GM10266 (cell line): ENCODE measurements around the gene PRKCH.
A peak's percentile ranks its signal among the peaks of the same experiment; 100 is the strongest.

ENCODE experiments used
- DNase-seq: peaks from one replicate; pipeline ENCODE4 v3.0.0; 2012; ENCODE audit errors: extremely low spot score
- TF ChIP-seq, protein P1 (sequence below): IDR thresholded peaks from 2 replicates; pipeline ENCODE4 v1.5.1; 2012; ENCODE audit warnings: mild to moderate bottlenecking, low read depth; ENCODE audit not compliant: control insufficient read depth, insufficient read depth; ENCODE audit errors: missing control alignments

Gene PRKCH

DNA sequence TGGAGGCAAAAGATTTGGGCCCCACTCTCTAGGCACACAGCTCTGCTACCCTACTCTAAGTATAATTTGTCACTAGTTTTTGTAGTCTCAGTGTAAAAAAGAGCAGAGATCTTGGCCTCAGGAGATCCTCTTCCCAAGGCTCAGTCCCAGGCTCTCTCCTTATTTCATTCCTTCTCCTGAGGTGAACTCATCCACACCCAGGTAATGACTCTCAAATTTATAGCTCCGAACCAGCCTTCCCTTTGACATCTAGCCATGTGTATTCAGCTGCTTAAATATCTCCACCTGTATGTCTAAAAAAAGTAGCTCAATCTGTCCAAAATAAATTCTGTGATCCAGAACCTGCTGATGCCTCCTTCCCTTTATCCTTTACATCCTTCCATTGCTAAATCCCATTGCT, 200.4 kb downstream of the PRKCH start:
- no peak for DNase-seq
- TF ChIP-seq, protein P1, sequence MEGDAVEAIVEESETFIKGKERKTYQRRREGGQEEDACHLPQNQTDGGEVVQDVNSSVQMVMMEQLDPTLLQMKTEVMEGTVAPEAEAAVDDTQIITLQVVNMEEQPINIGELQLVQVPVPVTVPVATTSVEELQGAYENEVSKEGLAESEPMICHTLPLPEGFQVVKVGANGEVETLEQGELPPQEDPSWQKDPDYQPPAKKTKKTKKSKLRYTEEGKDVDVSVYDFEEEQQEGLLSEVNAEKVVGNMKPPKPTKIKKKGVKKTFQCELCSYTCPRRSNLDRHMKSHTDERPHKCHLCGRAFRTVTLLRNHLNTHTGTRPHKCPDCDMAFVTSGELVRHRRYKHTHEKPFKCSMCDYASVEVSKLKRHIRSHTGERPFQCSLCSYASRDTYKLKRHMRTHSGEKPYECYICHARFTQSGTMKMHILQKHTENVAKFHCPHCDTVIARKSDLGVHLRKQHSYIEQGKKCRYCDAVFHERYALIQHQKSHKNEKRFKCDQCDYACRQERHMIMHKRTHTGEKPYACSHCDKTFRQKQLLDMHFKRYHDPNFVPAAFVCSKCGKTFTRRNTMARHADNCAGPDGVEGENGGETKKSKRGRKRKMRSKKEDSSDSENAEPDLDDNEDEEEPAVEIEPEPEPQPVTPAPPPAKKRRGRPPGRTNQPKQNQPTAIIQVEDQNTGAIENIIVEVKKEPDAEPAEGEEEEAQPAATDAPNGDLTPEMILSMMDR = no peak

DNA sequence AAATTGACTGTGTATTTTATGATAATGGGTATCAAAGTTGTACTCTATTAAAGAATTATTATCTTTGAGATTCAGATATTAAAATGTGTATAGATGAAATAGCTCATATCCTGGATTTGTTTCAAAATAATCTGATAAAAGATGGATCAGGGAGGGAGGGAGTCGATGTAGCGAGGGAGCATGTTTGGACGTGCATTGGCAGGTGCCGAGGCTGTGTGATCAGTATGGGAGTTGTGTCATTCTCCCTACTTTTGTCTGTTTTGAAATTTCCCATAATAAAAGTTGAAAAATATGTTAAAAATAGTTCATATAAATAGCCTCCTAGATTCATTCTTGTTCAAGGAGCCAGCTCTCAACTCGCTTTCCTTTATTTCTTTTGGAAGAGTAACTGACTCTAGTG, 202.4 kb downstream of the PRKCH start:
- TF ChIP-seq, protein P1 = no peak
- DNase-seq = no peak

DNA sequence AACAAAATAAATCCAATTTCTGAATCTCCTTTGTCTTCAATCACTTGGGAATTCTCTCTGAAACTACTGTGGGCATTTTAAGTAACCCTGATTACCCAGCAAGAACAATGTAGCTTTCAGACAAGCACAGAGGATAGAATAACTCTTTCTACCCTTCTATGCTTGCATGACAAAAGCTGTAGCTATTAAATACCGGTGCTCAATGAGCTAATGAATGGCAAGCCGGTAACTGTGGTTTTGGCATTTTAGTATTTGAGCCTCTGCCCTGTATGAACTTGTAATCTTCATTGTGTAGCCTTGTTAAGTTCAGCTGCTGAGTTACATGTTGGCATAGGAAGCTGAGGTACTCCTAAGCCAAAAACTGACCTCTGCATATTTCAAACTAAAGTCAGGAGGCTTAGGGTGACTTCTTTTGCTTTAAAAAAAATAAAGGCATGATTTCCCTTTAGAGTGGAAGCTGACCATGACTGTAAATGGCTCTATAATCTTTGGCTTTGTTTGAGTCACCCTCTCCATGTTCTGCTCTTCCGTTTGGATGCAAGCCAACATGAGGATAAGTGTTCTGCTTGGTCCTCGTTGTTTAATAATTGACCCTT, 202.9 kb downstream of the PRKCH start:
- TF ChIP-seq, protein P1 = no peak
- no peak for DNase-seq

DNA sequence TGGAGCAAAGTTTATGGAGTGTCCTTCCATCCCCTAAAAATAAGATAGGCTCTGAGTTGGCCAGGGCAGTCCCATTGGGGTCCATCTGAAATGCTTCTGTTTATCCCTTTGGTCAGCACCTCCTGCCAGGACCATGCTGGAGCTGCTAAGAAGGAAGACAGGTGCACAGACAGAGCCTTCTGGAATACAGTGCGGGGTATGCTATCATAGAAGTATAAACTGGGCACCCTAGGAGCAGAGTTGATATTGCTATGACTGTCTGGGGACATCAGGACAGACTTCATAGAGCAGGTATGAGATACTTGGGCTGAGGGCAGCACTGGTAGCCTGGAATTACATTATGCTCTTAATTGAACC, 203.5 kb downstream of the PRKCH start:
- DNase-seq = no peak
- TF ChIP-seq, protein P1 = no peak

DNA sequence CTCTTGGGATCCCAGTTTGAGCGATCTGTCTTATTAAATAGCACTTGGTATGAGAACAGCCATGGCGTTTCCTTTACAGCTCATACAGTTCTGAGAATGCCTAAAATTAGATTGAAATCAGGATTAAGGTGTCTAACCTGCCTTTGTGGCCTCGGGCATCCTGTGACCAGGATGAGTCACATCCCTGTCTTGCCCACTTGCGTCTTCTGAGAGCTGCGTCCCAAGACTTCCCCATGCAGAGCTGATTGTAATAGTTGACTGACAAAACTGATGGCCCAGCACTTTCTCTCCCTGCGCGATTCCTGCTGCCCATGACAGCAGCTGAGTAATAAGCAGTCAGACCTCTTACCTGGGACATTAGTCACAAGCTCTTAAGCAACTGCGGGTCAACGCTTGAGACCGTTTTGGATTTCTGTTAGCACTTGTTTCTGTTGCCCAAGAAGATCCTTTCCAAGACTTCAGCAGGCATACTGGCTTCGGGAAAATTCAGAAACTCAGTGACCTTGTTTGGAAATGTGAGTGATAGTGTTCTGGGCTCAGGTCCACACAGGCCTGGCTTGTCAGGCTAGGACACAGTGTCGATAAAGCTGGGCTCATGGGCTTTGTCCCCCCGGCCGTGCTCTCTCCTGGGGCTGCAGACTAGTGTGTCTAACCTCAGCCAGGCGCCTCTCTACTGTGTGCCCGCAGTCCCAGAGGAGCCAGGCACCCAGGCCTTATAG, 204.1 kb downstream of the PRKCH start:
- peak; percentile 29 for DNase-seq
- TF ChIP-seq, protein P1 = no peak

DNA sequence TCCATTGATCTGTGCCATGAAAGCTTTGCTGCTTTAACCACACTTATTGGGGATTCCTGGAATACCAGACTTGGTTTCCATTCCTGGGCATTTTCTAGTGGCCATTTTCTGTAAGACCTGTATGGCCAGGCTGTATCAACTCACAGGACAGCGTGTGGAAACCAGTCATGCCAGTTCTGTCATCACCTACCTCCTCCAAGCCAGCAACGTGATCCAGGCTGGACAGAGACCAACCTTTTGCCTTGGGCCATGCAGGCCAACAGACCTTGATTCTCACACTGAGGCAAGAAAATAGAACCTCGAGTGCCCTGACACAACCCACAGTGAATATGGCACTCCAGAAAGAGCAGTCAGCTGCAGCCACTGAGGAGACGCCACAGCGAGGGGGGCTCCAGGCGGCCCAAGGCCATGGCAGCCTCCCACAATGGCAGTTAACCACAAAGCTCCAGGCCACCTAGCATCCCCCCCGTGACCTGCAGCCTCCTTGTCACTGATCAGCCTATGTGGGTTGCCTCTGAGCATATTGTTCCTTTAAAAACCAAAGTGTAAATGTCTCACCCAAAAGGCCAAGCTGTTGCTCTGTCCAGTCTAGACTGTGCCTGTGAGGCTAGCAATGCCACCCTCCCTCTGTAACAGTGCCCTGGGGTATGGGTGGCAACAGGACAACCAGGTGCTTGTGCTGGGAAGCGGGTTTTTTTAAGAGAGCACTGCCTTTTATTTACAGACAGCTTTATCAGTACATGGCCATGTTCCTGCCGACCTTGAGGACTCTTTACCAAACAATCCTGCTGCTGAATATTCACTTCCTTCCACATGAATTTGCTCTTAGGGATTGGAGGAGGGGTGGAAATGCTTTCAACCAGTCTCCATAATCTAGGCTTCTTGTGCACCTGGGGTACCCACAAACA, 205.3 kb downstream of the PRKCH start:
- TF ChIP-seq, protein P1 = no peak
- no peak for DNase-seq
